HepG2 (cell line): ENCODE data around the gene GRIP1. TPM values are rescaled to one million over a fixed set of nuclear protein-coding genes. Genes with fewer than 3 reads are reported as not detected.

ENCODE experiments used
- ATAC-seq: fragments of 200-7000 bp; cut with Tn5 transposase; 3 replicates; pipeline ENCODE4 v1.9.1; 2020; ENCODE audit warnings: mild to moderate bottlenecking, moderate library complexity
- BruUV-seq: library from RNA; stranded (reverse); fragments of 400-500 nt; replicated peaks from 2 replicates; lab custom pipeline; 2021; lab: Mats Ljungman, UMichigan
- CTCF ChIA-PET: fragments of 300-600 bp; formaldehyde crosslinking; extraction: SDS; loops from one replicate; lab custom pipeline; 2021; ENCODE audit warnings: low total read pairs, inconsistent platforms, low intra/inter-chr PET ratio; lab: Yijun Ruan, JAX
- POLR2A ChIA-PET: fragments of 350-600 bp; sonication (Branson Sonifier 250); formaldehyde crosslinking; loops from one replicate; lab custom pipeline; 2020; ENCODE audit warnings: antibody characterized with exemption, inconsistent platforms; lab: Yijun Ruan, JAX
- DNase-seq: peaks from one replicate; pipeline ENCODE4 v3.0.0-alpha.2; 2015; ENCODE audit warnings: low spot score
- FAIRE-seq: peaks from 3 replicates; lab custom pipeline; 2011; peaks lifted over from hg19 to GRCh38; lab: Jason Lieb, UNC
- H2AFZ ChIP-seq: one replicate; pipeline ENCODE4 v1.6.1; 2011; ENCODE audit warnings: low read length, inconsistent platforms
- H3K27ac ChIP-seq: fragments of 300-600 bp; 3 replicates; pipeline ENCODE4 v1.8.0; 2011; ENCODE audit warnings: mixed run types, mild to moderate bottlenecking, mixed read lengths, low read length, inconsistent platforms; ENCODE audit not compliant: insufficient read depth; ENCODE audit errors: extremely low read length
- H3K27me3 ChIP-seq, 2 experiments: fragments of 200-600 bp in 1 of 2; 2 replicates in 1 of 2; 3 replicates in 1 of 2; pipeline versions ENCODE4 v1.6.0 to v1.8.0; 2011; ENCODE audit warnings: low read length in 2 of 2, mild to moderate bottlenecking in 2 of 2, moderate library complexity in 2 of 2, inconsistent platforms in 1 of 2; ENCODE audit not compliant: insufficient read depth in 2 of 2, control insufficient read depth in 1 of 2
- H3K36me3 ChIP-seq, 2 experiments: fragments of 200-600 bp in 1 of 2; replicated peaks in 1 of 2; 2 replicates in 1 of 2; 3 replicates in 1 of 2; pipeline versions ENCODE4 v1.5.1 to v1.8.0; 2011; ENCODE audit warnings: low read length in 2 of 2, inconsistent platforms in 1 of 2; ENCODE audit not compliant: insufficient read depth in 2 of 2, control insufficient read depth in 1 of 2
- H3K4me1 ChIP-seq: 2 replicates; pipeline ENCODE4 v1.5.1; 2012; ENCODE audit warnings: low read length, inconsistent platforms; ENCODE audit not compliant: insufficient read depth
- H3K4me2 ChIP-seq: 2 replicates; pipeline ENCODE4 v1.6.0; 2011; ENCODE audit warnings: low read depth, low read length, inconsistent platforms
- H3K4me3 ChIP-seq, 3 experiments: fragments of 200-600 bp in 1 of 3; sonication (generic), shearing (Covaris generic) in 1 of 3; replicated peaks in 1 of 3; 2 replicates each; pipeline ENCODE4 v1.5.1; 2011 to 2016; ENCODE audit warnings: low read length in 3 of 3, inconsistent platforms in 2 of 3, low read depth in 2 of 3, mild to moderate bottlenecking in 2 of 3, control low read depth in 1 of 3, mixed read lengths in 1 of 3; ENCODE audit not compliant: insufficient read depth in 1 of 3
- H3K79me2 ChIP-seq: one replicate; pipeline ENCODE4 v1.6.1; 2011; ENCODE audit warnings: low read length, inconsistent platforms; ENCODE audit not compliant: insufficient read depth
- H3K9ac ChIP-seq: 2 replicates; pipeline ENCODE4 v1.6.0; 2011; ENCODE audit warnings: mild to moderate bottlenecking, low read depth, low read length, inconsistent platforms; ENCODE audit not compliant: insufficient read depth
- H3K9me3 ChIP-seq: 2 replicates; pipeline ENCODE4 v1.5.1; 2012; ENCODE audit warnings: mild to moderate bottlenecking, low read length
- H4K20me1 ChIP-seq: 2 replicates; pipeline ENCODE4 v1.6.0; 2011; ENCODE audit warnings: inconsistent platforms, mild to moderate bottlenecking, low read length, moderate library complexity; ENCODE audit not compliant: insufficient read depth
- FOXM1 ChIP-seq: sonication (generic); formaldehyde crosslinking; IDR thresholded peaks from 2 replicates; pipeline ENCODE4 v1.5.0; 2020; ENCODE audit warnings: missing genetic modification reagents
- KDM4B ChIP-seq: sonication (generic); formaldehyde crosslinking; IDR thresholded peaks from 2 replicates; pipeline ENCODE4 v1.4.0; 2020; ENCODE audit warnings: missing genetic modification reagents
- NFATC3 ChIP-seq: sonication (generic); formaldehyde crosslinking; IDR thresholded peaks from 2 replicates; pipeline ENCODE4 v1.5.1; 2020; ENCODE audit warnings: mild to moderate bottlenecking, missing genetic modification reagents
- NFE2L1 ChIP-seq: sonication (generic); formaldehyde crosslinking; IDR thresholded peaks from 2 replicates; pipeline ENCODE4 v1.4.0; 2020; ENCODE audit warnings: missing genetic modification reagents, mild to moderate bottlenecking, borderline replicate concordance
- RCOR2 ChIP-seq: IDR thresholded peaks from 2 replicates; pipeline ENCODE4 v1.6.1; 2016; ENCODE audit warnings: missing biosample characterization, missing genetic modification reagents
- TAF15 ChIP-seq: fragments of 200-400 bp; formaldehyde crosslinking; IDR thresholded peaks from one replicate; pipeline ENCODE4 v1.6.1; 2018; ENCODE audit warnings: mild to moderate bottlenecking, low read depth, low read length; ENCODE audit not compliant: poor library complexity, severe bottlenecking
- ZFP36L2 ChIP-seq: sonication (generic); formaldehyde crosslinking; IDR thresholded peaks from 2 replicates; pipeline ENCODE4 v1.4.0; 2020; ENCODE audit warnings: missing genetic modification reagents
- ZZZ3 ChIP-seq: sonication (generic); formaldehyde crosslinking; IDR thresholded peaks from 2 replicates; pipeline ENCODE4 v1.4.0; 2020; ENCODE audit warnings: missing genetic modification reagents, mild to moderate bottlenecking, borderline replicate concordance
- WGBS: methylation state at CpG from one replicate; pipeline ENCODE4 v1.1.6; 2017; ENCODE audit warnings: low lambda C conversion rate; 5-methylcytosine and 5-hydroxymethylcytosine counted together
- in situ Hi-C: cut with HindIII; loops from 2 replicates; pipeline ENCODE4 v1.10.0; 2017; ENCODE audit warnings: low pct_unique_long_range_greater_than_20kb; ENCODE audit not compliant: extremely low pct_ligation_motif_present
- intact Hi-C: fragments of 100-400 bp; cut with micrococcal nuclease; formaldehyde crosslinking; loops from one replicate; pipeline ENCODE4 v1.10.0; 2022; ENCODE audit not compliant: unreplicated experiment
- polyA plus RNA-seq, 8 experiments: library from polyadenylated mRNA; depleted of rRNA in 3 of 8; stranded (reverse) in 7 of 8; unstranded in 1 of 8; fragments of >200 nt; fragmentation: Illumina TruSeq in 4 of 8; extraction: Trizol in 4 of 8; gene quantifications; 2 replicates each; pipeline versions ENCODE4 v1.2.1 to v1.2.3, GENCODE V29; 2011 to 2016; ENCODE audit warnings: low read depth in 4 of 8, missing spikeins in 1 of 8, mixed read lengths in 1 of 8; ENCODE audit not compliant: insufficient read depth in 1 of 8
- total RNA-seq, 5 experiments: library from RNA; depleted of rRNA; stranded (reverse); fragments of >200 nt; fragmentation: Illumina TruSeq; extraction: Trizol; gene quantifications; 2 replicates each; pipeline ENCODE4 v1.2.3, GENCODE V29; 2016; ENCODE audit warnings: low read depth in 1 of 5
- TF ChIP-seq, protein P1 (sequence below): sonication (generic); formaldehyde crosslinking; IDR thresholded peaks from 2 replicates; pipeline ENCODE4 v1.4.0; 2020; ENCODE audit warnings: missing genetic modification reagents
- TF ChIP-seq, protein P2 (sequence below): IDR thresholded peaks from 2 replicates; pipeline ENCODE4 v1.6.1; 2016; ENCODE audit warnings: low read depth, missing genetic modification reagents, missing compliant biosample characterization

Gene GRIP1
- total and polyA plus RNA-seq, 2 of the 13 experiments (the other 11 are each of a cell fraction or from before 2014, with no cell fraction given): not detected

DNA sequence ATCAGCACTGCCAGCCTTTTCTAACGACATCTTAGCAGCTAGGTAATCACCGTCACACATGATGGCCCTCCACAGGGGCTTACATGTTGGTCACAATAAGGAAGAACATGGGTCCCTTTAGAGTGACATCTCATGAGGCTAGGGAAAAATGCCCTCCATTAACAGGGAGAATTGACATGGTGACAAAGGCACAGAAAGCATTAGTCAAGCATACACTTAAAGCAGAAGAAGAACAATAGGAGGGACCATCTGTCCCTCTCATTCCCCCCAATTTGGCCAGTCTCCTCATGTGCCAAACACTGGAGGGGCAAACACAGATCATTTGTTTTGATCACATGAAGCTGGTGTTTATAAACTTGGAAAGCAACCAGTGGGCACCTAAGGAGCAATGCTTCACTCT, 78.0 kb downstream of the GRIP1 start:
- 6% methylated on average over 2 of the region's 2 CpGs for WGBS
- Histone ChIP-seq H3K4me1 (no peaks in the 10 kb centered on the region), H3K9ac (no peak overlapping the region), H3K79me2 (no peaks in the 10 kb centered on the region), H3K27me3 (no peaks in the 10 kb centered on the region; a peak in 2 of 5 replicates), H3K4me3 (no peak overlapping the region), H2AFZ (no peak overlapping the region), H3K36me3 (no peaks in the 10 kb centered on the region), H3K4me2 (no peak overlapping the region), H3K9me3 (no peaks in the 10 kb centered on the region), H3K27ac (no peak overlapping the region), H4K20me1 (no peaks in the 10 kb centered on the region)
- in situ Hi-C loops: no loop called here
- intact Hi-C loops: no loop called here
- ChIA-PET POLR2A (no interaction called here), CTCF (no interaction called here)
- BruUV-seq: no TSS peak
- FAIRE-seq: no peak
- no peak for ATAC-seq
- DNase-seq: no peak
- no peak for TF ChIP-seq TAF15
- TF ChIP-seq NFE2L1 (CRISPR knock-in tag): no peak

DNA sequence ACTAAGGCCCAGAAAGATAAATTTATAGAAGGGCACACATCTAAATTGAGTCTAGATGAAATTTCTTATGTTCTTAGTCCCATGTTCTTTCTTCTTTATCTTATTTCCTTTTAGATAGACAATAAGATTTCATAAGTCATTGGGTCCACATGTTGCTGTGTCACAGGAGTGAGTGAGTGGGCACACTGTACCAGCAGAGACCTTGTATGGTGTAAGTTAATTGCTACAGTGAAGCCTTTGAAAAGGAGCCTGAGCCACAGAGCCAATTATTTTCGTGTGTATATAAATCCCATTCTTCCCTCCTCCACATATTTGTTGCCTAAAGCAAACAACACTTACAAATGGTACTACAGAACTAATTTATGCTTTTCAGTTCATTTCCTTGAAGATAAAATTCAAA, 79.1 kb downstream of the GRIP1 start:
- FAIRE-seq: no peak
- H3K4me1 ChIP-seq: no peaks in the 10 kb centered on the region
- H3K4me2 ChIP-seq: no peak overlapping the region
- no peak for DNase-seq
- no peaks in the 10 kb centered on the region for H3K36me3 ChIP-seq
- no peak for ATAC-seq
- no peaks in the 10 kb centered on the region; a peak in 2 of 5 replicates for H3K27me3 ChIP-seq
- no peak for TF ChIP-seq NFATC3
- TF ChIP-seq, protein P1, sequence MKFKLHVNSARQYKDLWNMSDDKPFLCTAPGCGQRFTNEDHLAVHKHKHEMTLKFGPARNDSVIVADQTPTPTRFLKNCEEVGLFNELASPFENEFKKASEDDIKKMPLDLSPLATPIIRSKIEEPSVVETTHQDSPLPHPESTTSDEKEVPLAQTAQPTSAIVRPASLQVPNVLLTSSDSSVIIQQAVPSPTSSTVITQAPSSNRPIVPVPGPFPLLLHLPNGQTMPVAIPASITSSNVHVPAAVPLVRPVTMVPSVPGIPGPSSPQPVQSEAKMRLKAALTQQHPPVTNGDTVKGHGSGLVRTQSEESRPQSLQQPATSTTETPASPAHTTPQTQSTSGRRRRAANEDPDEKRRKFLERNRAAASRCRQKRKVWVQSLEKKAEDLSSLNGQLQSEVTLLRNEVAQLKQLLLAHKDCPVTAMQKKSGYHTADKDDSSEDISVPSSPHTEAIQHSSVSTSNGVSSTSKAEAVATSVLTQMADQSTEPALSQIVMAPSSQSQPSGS (CRISPR knock-in tag): no peak
- no peak for TF ChIP-seq KDM4B (CRISPR knock-in tag)
- no peak for TF ChIP-seq ZFP36L2 (CRISPR knock-in tag)
- no peak for TF ChIP-seq RCOR2 (CRISPR knock-in tag)
- TF ChIP-seq, protein P2, sequence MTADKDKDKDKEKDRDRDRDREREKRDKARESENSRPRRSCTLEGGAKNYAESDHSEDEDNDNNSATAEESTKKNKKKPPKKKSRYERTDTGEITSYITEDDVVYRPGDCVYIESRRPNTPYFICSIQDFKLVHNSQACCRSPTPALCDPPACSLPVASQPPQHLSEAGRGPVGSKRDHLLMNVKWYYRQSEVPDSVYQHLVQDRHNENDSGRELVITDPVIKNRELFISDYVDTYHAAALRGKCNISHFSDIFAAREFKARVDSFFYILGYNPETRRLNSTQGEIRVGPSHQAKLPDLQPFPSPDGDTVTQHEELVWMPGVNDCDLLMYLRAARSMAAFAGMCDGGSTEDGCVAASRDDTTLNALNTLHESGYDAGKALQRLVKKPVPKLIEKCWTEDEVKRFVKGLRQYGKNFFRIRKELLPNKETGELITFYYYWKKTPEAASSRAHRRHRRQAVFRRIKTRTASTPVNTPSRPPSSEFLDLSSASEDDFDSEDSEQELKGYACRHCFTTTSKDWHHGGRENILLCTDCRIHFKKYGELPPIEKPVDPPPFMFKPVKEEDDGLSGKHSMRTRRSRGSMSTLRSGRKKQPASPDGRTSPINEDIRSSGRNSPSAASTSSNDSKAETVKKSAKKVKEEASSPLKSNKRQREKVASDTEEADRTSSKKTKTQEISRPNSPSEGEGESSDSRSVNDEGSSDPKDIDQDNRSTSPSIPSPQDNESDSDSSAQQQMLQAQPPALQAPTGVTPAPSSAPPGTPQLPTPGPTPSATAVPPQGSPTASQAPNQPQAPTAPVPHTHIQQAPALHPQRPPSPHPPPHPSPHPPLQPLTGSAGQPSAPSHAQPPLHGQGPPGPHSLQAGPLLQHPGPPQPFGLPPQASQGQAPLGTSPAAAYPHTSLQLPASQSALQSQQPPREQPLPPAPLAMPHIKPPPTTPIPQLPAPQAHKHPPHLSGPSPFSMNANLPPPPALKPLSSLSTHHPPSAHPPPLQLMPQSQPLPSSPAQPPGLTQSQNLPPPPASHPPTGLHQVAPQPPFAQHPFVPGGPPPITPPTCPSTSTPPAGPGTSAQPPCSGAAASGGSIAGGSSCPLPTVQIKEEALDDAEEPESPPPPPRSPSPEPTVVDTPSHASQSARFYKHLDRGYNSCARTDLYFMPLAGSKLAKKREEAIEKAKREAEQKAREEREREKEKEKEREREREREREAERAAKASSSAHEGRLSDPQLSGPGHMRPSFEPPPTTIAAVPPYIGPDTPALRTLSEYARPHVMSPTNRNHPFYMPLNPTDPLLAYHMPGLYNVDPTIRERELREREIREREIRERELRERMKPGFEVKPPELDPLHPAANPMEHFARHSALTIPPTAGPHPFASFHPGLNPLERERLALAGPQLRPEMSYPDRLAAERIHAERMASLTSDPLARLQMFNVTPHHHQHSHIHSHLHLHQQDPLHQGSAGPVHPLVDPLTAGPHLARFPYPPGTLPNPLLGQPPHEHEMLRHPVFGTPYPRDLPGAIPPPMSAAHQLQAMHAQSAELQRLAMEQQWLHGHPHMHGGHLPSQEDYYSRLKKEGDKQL (CRISPR knock-in tag): no peak
- TF ChIP-seq FOXM1 (CRISPR knock-in tag): no peak
- no peak for TF ChIP-seq ZZZ3 (CRISPR knock-in tag)
- TF ChIP-seq, all 625 proteins: peak for 0
- Histone ChIP-seq H3K9me3 (no peaks in the 10 kb centered on the region), H3K27ac (no peak overlapping the region), H3K9ac (no peak overlapping the region), H3K4me3 (no peak overlapping the region), H4K20me1 (no peaks in the 10 kb centered on the region), H2AFZ (no peak overlapping the region), H3K79me2 (no peaks in the 10 kb centered on the region)
- 0% methylated on average over 1 of the region's 1 CpG for WGBS
- POLR2A ChIA-PET: no interaction called here
- intact Hi-C loops (no loop called here), in situ Hi-C loops (no loop called here)
- CTCF ChIA-PET: no interaction called here
- no TSS peak for BruUV-seq
